ENCODE data around the gene C1QB. TPM values are rescaled to one million over a fixed set of nuclear protein-coding genes. Genes with fewer than 3 reads are reported as not detected.
"Not testable (repeated sequence)": the region's sequence is repeated elsewhere in the genome, so short reads cannot be mapped to it uniquely, and the experiment has no call there.

The C1QB gene
- polyA plus RNA-seq, 1 donor: 30.0 TPM

DNA sequence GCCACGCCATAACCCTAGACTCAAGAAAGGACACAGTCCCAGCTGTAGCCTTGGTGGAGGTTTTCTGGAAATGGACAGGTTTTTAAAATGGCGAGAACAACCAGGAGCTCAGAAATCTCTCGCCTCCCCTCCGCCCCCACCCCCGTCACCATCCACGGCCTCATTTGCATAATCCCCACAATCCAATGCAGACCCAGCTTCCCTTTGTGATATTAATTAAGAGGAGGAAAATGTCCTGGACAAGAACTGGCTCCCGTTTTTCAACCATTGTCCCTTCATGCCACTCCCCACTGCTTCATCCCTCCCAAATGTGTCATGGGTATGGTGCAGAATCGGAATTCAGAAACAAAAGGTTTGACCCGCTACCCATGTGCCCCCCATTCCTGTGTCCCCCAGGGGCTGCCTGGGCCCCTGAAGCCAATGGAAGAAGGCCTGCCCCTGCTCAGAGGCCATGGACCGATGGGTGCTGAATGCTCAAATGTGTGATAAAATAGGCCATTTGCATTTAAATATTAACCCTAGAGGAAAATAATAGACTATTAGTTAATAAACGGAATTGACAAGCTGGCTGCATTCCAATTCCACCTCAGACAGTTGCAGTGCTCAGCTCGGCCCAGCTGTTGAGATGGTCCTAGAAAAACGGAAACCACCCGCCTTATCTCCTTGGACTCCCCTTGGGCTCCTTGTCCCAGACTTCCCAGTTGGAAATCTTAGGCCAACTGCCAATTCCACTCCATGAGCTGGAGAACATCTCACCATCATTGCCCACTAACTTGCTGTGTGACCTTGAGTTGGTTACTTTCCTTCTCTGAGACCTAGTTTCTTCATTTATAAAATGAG, 46.9 kb downstream of the C1QB start:
- no peak for DNase-seq

DNA sequence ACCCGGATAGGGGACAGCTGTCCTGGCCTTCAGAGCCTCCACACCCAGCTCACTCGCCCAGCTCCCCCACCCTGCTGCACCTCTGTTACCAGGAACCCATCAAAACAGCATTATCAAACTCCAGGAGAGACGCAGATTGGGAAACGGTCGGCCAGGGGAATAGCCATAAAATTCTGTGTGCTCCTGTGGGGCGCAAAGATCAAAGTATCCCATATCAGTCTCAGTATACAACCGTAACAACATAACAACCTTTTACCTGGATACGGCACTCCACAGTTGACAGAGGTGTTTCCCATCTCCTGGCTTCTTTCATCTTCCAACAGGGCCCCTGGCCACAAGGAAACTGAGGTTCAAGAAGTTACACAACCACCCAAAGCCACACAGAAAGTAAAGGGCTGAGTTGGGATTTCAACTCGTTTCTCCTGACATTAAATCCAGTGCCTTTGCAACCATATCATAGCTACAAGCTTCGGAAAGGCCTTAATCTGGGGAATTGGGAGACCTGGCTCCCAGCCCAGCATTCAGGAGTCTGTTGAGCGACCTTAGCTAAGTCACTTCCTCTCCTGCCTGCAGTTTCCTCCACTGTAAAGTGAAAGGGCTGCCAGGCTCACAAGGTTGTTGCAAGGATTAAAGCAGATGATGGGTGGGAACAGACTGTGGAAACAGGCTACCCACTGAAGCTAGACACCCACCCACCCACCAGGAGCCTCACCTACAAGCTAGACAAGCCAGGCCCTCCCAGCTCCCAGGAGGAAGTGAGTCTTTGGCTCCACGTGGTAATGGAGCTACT, 49.5 kb downstream of the C1QB start:
- no peak for DNase-seq

DNA sequence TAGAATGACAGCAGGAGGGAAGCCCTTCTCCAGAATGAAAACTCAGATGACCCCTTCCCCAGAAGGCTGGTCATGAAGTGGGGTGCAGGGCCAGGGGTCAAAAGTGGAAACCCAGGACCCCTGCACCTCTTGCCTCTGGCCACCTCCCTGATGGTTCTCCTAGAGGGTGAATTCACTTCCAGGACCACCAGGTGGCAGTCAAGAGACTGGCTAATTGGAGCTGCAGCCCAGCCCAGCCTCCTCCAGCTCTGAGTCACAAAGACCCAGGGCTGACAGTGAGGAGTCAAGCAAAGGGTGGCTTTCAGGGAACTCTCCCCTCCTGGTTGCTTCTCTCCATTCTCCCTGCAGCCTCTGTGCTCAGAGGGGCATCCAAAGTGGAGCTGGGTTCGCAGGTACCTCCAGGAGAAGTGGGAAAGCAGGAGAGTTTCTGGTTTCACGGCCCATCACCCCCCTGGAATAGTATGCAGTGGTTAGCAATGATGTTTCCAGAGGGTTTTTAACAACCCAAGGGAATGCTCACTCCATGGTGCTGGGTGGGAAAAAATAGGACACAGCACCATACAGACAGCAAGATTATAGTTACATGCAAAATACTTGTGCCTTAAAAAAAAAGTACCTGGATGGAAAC, 51.5 kb downstream of the C1QB start:
- DNase-seq: peak; percentile 85

DNA sequence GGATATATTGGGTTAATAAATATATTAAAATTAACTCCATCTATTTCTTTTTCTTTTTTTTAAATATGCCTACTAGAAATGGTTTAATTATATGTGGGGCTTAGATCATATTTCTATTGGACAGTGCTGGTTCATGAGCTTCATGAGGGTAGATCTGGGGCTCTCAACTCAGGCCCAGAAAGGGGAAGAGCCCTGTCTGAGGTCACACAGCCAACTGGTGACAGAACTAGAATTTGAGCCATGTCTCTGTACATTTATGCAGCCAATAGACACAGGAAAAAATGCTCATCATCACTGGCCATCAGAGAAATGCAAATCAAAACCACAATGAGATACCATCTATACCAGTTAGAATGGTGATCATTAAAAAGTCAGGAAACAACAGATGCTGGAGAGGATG, 52.5 kb downstream of the C1QB start:
- no peak for DNase-seq

DNA sequence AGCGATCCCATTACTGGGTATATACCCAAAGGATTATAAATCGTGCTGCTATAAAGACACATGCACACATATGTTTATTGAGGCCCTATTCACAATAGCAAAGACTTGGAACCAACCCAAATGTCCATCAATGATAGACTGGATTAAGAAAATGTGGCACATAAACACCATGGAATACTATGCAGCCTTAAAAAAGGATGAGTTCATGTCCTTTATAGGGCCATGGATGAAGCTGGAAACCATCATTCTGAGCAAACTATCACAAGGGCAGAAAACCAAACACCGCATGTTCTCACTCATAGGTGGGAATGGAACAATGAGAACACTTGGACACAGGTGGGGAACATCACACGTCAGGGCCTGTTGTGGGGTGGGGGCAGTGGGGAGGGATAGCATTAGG, 53.1 kb downstream of the C1QB start:
- not testable (repeated sequence) for DNase-seq

DNA sequence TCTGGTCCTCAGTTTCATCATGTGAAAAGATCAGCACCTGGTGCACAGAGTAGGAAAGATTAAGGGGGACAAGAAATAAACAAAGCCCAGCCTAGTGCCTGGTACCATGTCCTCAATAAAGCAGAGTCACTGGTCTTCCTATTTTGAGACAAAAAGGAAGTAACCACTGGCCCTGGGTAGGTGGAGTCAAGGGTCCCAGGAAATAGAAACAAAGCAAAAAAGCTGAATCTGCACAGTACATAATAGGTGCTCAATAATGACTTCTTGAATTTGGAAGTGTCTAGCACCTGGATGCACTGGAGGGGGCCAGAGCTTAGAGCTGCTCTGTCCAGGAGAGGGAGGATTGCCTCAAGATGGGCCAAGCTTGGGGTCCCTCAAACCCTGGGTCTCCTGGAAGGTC, 55.7 kb downstream of the C1QB start:
- DNase-seq: no peak

DNA sequence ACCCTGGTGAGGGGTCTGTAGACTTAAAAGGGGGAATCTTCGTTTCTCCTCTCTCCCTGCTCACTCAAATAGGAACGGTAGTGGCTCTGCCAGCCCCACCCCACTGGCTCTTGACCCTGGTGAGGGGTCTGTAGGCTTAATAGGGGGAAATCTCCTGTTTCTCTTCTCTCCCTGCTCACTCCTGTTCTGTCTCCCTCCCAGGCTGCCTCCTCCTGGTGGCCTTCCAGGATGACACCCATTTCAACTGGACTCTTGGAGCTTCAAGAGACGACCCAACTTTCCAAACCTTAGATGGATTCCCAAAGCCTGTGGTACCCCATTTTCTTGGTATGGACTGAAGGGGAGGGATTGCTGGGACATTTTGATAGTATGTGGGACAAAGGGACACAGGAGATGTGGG, 56.2 kb downstream of the C1QB start:
- no peak for DNase-seq

DNA sequence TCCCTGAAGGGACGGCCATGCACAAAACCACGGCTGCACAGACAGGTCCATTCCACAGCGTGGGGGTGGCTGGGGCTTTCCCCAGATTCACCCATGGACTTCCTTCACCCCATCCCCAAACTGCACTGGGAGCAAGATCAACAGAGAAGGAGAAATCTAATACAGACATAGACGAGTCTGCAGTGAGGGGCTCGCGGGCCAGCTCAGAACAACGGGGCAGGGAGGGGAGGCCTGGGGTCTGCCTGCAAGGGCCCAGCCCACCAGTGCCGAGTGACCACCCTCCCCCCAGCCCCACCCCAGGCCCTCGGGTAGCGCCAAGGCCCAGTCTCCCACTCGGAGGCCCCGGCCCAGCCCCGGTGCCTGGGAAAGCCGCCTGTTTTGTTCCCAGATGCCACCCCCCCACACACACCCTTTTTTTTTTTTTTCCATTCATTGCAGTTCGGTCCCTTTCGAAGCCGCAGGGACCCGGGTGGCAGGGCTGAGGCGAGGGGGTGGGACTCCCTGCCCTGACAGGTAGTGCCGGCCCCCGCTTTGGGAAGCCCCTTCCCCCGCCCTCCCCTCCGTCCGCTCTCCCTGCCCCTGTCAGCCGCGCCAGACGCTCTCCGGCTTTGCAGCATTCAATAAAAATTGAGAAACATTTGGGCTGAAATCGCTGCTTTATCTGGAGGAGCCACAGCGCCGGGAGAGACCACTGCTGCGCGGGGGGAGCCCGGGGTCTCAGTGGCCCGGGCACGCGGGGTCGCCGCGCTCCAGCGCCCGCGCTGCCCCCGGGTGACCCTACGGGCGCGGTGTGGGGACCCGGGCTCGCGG, 57.1 kb downstream of the C1QB start:
- peak; percentile 82 for DNase-seq

DNA sequence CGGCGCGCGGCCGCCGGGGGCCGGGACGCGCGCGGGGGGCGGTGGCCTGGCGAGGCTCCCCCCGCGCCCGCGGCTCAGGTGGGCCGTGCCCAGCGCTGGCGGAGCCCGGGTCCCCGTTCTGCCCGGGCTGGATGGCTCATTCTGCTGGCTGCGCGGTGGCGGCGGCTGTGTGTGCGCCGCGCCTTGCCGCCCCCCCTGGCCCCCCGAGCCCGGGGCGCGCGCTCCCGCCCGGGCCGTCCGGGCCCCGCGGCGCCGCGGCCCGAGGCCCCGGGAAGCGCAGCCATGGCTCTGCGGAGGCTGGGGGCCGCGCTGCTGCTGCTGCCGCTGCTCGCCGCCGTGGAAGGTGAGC, 57.6 kb downstream of the C1QB start, which contains the start of gene EPHB2:
TSS of gene EPHB2 (plus strand) at position 139 of the 349 bp plus-strand sequence. CDS start at position 283, 144 bp downstream.
- DNase-seq: peak; percentile 49

DNA sequence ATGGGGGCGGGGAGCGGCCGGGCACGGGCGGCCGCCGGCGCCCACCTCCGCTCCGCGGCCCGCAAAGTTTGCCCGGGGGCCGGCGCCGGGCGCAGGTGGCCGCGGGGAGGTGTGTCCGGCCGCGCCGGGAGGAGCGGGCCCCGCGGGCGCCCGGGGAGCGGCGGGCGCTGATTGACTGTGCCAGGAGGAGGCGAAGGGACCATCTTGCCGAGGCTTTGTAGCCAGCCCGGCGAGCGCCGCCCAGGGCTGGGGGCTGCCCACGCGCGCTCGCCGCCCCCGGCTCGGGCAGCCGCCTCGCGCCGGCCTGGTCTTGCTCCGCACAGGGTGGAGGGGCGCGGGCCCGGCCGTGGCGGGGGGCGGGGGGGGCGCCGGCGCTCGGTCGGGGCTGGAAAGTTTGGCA, 58.0 kb downstream of the C1QB start:
- DNase-seq: no peak

Other genes with a start within 250 kb of the C1QB start
- gene ZBTB40, start 201.4 kb upstream of the C1QB start, polyA plus RNA-seq (ENCODE audit: insufficient read length): 13.7 TPM
- gene EPHA8, start 89.7 kb upstream of the C1QB start, polyA plus RNA-seq (ENCODE audit: insufficient read length): not detected
- 39.3 TPM for gene C1QA, start 16.6 kb upstream of the C1QB start, polyA plus RNA-seq (ENCODE audit: insufficient read length)
- 50.3 TPM for gene C1QC, start 9.6 kb upstream of the C1QB start, polyA plus RNA-seq (ENCODE audit: insufficient read length)
- gene EPHB2, start 57.6 kb downstream of the C1QB start, polyA plus RNA-seq (ENCODE audit: insufficient read length): 15.2 TPM